SJSA1 (cell line): ENCODE data around the gene C1orf87. TPM values are rescaled to one million over a fixed set of nuclear protein-coding genes. Genes with fewer than 3 reads are reported as not detected.

Experiments
- DNase-seq, 2 experiments: peaks; one replicate each; pipeline ENCODE4 v3.0.0-alpha.2; 2015 to 2020; ENCODE audit warnings: low spot score in 2 of 2, low read depth in 1 of 2
- H3K27ac ChIP-seq: fragments of 250-450 bp; sonication (Bioruptor Pico); 2 replicates; pipeline ENCODE4 v1.5.1; 2020; ENCODE audit warnings: mild to moderate bottlenecking, moderate library complexity
- H3K27me3 ChIP-seq: fragments of 250-450 bp; sonication (Bioruptor Pico); replicated peaks from 2 replicates; pipeline ENCODE4 v1.5.1; 2020; ENCODE audit warnings: mild to moderate bottlenecking, moderate library complexity
- H3K36me3 ChIP-seq: fragments of 250-450 bp; sonication (Bioruptor Pico); 2 replicates; pipeline ENCODE4 v1.5.1; 2020; ENCODE audit warnings: mild to moderate bottlenecking
- H3K4me1 ChIP-seq: fragments of 250-450 bp; sonication (Bioruptor Pico); replicated peaks from 2 replicates; pipeline ENCODE4 v1.6.1; 2021; ENCODE audit warnings: mild to moderate bottlenecking
- H3K4me3 ChIP-seq: fragments of 250-450 bp; sonication (Bioruptor Pico); 2 replicates; pipeline ENCODE4 v1.5.1; 2020; ENCODE audit warnings: mild to moderate bottlenecking
- H3K9me3 ChIP-seq: fragments of 250-450 bp; sonication (Bioruptor Pico); replicated peaks from 2 replicates; pipeline ENCODE4 v1.5.1; 2020; ENCODE audit warnings: mild to moderate bottlenecking
- total RNA-seq: library from RNA; depleted of rRNA; stranded (reverse); fragments of >200 nt; shearing (Covaris generic); gene quantifications from 2 replicates; pipeline ENCODE4 v1.2.3, GENCODE V29; 2014

The C1orf87 gene
- total RNA-seq, 1 experiment from 2014 or later, result not detected

DNA sequence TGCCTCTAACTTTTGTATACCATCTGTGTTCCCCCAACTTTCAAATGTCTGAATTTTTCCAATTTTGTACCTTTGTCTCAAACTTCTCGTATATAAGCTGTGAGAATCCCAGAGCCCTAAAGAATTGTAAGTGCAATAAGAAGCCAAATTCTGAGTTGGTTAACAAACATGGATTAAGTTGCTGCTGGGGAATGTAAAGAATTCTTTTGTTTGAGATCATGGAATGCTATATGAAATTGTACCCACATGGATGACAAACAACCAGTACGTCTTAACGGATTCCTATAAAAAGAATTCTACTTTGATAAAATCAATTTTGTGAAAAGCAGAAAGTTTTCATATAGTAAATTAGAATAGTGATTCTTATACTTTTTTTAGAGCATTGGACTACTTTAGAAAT lies 74.6 kb downstream of the C1orf87 start:
- Histone ChIP-seq H3K4me1 (peaks cover 46% of the 10 kb centered on the region), H3K4me3 (no peak overlapping the region), H3K36me3 (no peaks in the 10 kb centered on the region), H3K9me3 (no peaks in the 10 kb centered on the region), H3K27ac (peak overlapping the region; percentile 77), H3K27me3 (no peaks in the 10 kb centered on the region)
- peak in 1 of 2 experiments; percentile 33 for DNase-seq

DNA sequence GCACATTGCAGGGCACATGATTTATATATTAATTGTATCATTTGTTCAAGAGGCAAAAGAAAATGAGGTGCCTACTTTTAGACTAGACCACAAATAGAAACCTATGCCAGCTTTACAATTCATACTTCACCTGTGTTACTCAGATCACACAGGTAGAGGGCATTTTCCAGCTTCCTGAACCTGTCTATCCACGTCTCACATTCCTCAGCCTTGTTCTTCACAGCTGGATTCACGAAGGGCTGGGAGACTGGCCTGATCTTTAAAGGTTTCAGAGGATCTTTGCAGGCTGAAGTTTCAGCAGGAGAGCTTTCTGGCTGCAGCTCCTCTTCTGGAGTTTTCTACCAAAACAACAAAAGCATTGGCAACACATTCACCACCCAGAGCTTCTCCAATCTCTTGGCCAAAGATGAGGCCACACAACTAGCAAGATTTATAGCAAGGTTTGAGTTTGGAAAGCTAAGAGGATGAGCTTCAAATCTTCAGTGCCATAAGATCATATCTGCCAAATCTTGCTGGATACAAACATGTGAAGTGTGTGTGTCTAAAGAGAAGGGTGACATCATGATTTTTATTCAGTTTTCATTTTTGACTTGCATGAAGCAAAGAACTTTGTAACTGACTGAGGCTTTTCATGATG lies 76.0 kb downstream of the C1orf87 start:
- Histone ChIP-seq H3K36me3 (no peaks in the 10 kb centered on the region), H3K4me1 (peaks cover 46% of the 10 kb centered on the region), H3K4me3 (no peak overlapping the region), H3K27me3 (no peaks in the 10 kb centered on the region), H3K27ac (no peak overlapping the region), H3K9me3 (no peaks in the 10 kb centered on the region)
- DNase-seq, result no peak

DNA sequence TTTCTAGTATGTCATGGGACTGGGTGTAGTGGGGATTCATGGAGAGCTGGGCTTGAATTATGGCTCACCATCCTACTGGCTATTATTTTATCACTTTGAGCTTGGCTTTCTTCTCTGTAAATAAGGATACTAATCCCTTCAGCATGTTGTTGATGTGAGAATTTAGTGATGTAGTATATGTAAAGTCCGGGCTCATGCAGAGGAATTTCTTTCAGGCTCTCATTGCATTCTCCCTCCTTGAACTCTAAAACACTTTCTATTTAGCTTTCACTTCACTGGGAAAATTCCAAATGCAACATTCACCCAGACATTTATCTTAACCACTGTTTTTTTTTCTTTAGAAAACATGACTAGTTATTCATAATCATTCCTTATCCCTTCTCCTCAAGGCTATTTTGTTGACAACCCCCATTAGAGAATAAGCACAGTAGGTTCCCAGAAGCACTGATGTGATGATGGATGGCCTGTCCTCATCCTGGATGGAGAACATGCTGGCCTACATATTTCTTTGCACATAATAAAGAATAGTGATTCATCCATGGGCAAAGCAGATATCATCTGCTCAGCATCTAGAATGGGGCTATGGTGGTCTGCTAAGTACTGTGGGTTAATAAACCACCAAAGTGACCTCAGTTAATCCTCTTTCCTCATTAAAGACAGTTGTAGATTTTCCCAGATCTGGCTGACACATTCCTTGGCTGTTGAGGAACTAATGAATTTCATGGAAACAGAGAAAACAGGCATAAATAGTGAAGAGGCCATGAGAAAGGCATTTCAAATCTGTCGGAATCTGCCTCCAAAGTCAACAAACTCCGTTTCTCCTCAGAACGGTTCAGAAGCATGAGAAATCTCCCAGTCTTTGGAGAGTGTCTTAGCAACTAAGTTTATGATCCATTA lies 79.0 kb downstream of the C1orf87 start:
- DNase-seq, result peak in 1 of 2 experiments; percentile 60
- H3K4me1 ChIP-seq, result peaks cover 40% of the 10 kb centered on the region
- H3K36me3 ChIP-seq, result no peaks in the 10 kb centered on the region
- no peaks in the 10 kb centered on the region for H3K27me3 ChIP-seq
- no peaks in the 10 kb centered on the region for H3K9me3 ChIP-seq
- H3K27ac ChIP-seq, result peak overlapping the region; percentile 90
- H3K4me3 ChIP-seq, result no peak overlapping the region

GRCh38 chr1:59992040-59992820 lies 81.3 kb downstream of the C1orf87 start:
- Histone ChIP-seq H3K36me3 (no peaks in the 10 kb centered on the region), H3K4me3 (no peak overlapping the region), H3K27me3 (no peaks in the 10 kb centered on the region), H3K9me3 (no peaks in the 10 kb centered on the region), H3K4me1 (peaks cover 20% of the 10 kb centered on the region), H3K27ac (no peak overlapping the region)
- no peak for DNase-seq

DNA sequence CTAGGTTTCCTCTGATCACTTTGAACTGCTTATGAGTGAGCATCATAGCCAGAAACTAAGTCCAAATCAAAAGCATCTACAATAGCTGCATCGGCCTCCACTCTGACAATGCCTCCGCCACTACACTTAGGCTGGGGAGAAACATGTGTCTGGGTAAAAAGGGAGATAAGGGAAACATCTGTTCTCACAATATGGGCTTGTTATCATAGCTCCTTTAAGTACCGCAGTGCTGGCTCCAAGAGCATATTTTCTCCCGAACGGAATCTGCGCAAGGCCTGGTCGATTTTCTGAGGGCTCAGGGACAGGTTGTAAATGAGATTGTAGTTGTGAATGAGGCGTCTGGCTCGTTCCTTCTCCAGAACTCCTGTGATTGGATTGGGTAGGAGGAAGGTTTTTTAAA lies 83.1 kb downstream of the C1orf87 start:
- DNase-seq, result no peak
- H3K27ac ChIP-seq, result no peak overlapping the region
- no peaks in the 10 kb centered on the region for H3K36me3 ChIP-seq

DNA sequence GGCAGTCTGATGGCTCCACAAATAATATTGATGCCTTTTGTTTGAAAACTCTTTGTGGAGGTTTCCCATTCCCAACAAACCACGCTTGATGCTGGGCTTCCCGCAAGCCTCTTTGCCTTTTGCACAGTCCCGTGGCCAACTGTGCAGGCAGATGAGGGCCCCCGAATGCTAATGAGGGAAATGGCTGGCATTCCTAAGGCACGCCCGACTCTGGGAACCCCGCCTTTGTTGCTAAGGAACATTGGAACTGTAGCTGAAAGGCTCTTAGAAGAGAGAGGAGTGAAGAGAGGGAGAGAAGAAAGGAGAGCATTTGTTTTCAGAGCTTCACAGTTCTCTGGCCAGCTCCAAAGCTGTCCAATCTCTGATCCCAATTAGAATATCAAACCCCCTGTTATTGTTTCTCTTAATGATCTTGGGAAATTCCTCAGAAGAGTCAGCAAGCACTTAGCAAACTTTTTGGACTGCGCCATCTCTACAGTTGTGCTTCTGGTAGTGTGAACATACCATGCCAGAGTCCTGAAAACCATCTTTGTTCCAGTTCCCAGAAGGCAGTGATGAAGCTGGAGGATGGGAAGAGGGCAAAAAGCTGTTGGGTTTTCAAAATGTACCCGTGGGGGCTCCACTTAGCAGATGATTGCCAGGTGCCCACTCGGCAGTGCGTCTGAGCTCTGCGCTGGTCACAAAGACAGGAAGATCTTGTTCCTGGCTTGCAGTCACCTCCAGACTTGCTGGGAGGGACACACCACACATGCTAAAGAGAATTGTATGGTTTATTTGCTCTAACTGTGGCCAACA lies 86.9 kb downstream of the C1orf87 start:
- no peaks in the 10 kb centered on the region for H3K36me3 ChIP-seq
- H3K9me3 ChIP-seq, result no peaks in the 10 kb centered on the region
- no peak overlapping the region for H3K27ac ChIP-seq
- H3K4me1 ChIP-seq, result no peaks in the 10 kb centered on the region
- no peak overlapping the region for H3K4me3 ChIP-seq
- no peaks in the 10 kb centered on the region for H3K27me3 ChIP-seq
- no peak for DNase-seq

More for the DNA sequence above, 83.1 kb downstream of the C1orf87 start:
- peaks cover 13% of the 10 kb centered on the region for H3K4me1 ChIP-seq
- no peak overlapping the region for H3K4me3 ChIP-seq
- H3K27me3 ChIP-seq, result no peaks in the 10 kb centered on the region
- H3K9me3 ChIP-seq, result no peaks in the 10 kb centered on the region

- H3K27me3 ChIP-seq, result no peaks in the 10 kb centered on the region
- no peak overlapping the region for H3K27ac ChIP-seq
- DNase-seq, result no peak
- H3K4me3 ChIP-seq, result no peak overlapping the region
- H3K9me3 ChIP-seq, result no peaks in the 10 kb centered on the region
- no peaks in the 10 kb centered on the region for H3K36me3 ChIP-seq
- no peaks in the 10 kb centered on the region for H3K4me1 ChIP-seq
Observed at GRCh38 chr1:59985911-59986515, 87.6 kb downstream of the C1orf87 start.

DNA sequence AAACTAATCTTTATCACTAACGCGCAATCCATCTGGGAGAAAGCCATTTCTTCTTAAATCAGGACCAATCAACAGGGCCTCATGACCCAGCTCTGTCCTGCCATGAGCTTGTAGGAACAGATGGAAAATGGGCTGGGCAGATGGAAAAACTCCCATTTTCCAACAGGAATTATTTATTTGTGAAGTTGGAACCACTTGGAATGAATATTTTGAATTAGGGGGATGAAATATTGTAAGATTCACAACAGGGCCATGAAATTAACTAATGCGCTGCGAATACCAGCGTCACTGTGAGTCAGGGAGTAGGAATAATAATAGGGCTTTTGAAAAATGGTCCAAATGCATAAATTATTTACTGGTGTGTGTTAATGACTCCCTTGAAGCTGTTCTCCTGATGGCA lies 93.9 kb downstream of the C1orf87 start:
- Histone ChIP-seq H3K9me3 (no peaks in the 10 kb centered on the region), H3K4me1 (no peaks in the 10 kb centered on the region), H3K4me3 (no peak overlapping the region), H3K27me3 (no peaks in the 10 kb centered on the region), H3K36me3 (no peaks in the 10 kb centered on the region), H3K27ac (no peak overlapping the region)
- DNase-seq, result no peak

- Histone ChIP-seq H3K36me3 (no peaks in the 10 kb centered on the region), H3K4me3 (no peak overlapping the region), H3K4me1 (no peaks in the 10 kb centered on the region), H3K27ac (no peak overlapping the region), H3K27me3 (no peaks in the 10 kb centered on the region), H3K9me3 (no peaks in the 10 kb centered on the region)
- no peak for DNase-seq
Observed at GRCh38 chr1:59978511-59978910, 95.1 kb downstream of the C1orf87 start.

GRCh38 chr1:59978026-59978425 lies 95.5 kb downstream of the C1orf87 start:
- H3K4me1 ChIP-seq, result no peaks in the 10 kb centered on the region
- no peak for DNase-seq
- no peaks in the 10 kb centered on the region for H3K36me3 ChIP-seq
- no peaks in the 10 kb centered on the region for H3K9me3 ChIP-seq
- no peak overlapping the region for H3K4me3 ChIP-seq
- H3K27me3 ChIP-seq, result no peaks in the 10 kb centered on the region
- no peak overlapping the region for H3K27ac ChIP-seq

DNA sequence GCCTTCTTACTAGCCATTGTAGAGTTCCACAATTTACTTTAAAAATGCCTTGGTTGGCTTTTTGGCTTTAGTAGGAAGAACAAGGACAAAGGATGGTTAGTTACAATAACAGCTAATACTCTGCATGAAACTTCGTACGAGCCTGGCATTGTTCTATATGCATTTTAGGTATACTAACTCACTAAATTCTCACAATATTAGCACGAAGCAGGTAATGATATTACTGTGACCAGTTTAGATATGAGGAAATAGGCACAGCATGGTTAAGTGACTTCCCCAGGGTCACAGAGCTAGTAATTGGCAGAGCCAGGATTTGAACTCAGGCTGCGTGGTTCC lies 96.5 kb downstream of the C1orf87 start:
- Histone ChIP-seq H3K36me3 (no peaks in the 10 kb centered on the region), H3K4me1 (no peaks in the 10 kb centered on the region), H3K4me3 (no peak overlapping the region), H3K27ac (no peak overlapping the region), H3K27me3 (no peaks in the 10 kb centered on the region), H3K9me3 (no peaks in the 10 kb centered on the region)
- DNase-seq, result no peak

DNA sequence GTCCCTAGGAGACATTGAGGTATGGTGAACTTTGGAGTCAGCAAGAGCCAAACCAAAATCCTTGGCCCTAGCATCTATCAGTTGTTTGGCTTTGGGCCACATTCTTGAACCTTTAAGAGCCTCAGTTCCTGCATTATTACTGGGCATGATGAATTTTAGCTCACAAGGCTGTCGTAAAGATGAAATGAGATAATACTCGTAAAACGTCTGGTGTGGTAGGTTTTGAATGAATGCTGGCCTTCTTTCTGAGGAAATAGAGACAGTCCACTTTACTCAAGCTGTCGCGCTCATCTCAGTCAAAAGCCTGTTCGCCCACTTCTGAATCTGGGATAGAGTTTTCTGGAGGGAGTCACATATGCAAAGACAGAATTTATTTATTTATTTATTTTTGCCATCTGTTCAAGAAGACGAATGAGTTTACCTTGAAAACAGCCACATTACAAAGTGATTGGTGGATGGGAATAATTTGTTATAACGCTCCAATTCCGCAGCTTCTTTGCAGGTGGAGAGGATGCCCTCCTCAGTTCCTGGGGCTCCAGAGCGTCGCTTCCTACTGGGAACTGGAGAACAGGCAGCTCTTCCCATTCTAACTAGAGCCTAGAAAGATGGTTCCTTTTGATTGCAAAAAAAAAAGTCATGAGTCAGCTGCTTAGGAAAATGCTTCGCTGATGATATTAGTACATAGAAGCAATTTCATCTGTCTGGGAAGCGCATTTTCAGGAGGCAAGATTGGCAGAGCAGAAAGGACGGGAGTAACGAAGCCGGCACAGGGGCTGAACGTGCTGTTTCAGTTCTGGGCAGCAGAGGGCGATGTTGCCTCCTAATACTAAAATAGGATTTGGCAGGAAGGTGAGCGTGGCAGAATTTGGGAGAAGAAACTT lies 97.1 kb downstream of the C1orf87 start:
- DNase-seq, result peak; percentile 61
- H3K9me3 ChIP-seq, result no peaks in the 10 kb centered on the region
- H3K4me1 ChIP-seq, result no peaks in the 10 kb centered on the region
- H3K36me3 ChIP-seq, result no peaks in the 10 kb centered on the region
- no peaks in the 10 kb centered on the region for H3K27me3 ChIP-seq
- H3K4me3 ChIP-seq, result no peak overlapping the region
- H3K27ac ChIP-seq, result no peak overlapping the region
